HepG2 (cell line): ENCODE results near the gene MLX. TPM values are rescaled to one million over a fixed set of nuclear protein-coding genes. Genes with fewer than 3 reads are reported as not detected.

ENCODE experiments used
- CENPT ChIP-seq: sonication (generic); formaldehyde crosslinking; IDR thresholded peaks from 2 replicates; pipeline ENCODE4 v1.8.0; 2022; ENCODE audit warnings: low read depth, mild to moderate bottlenecking, moderate library complexity, missing genetic modification reagents
- ELK4 ChIP-seq: sonication (generic); formaldehyde crosslinking; IDR thresholded peaks from 2 replicates; pipeline ENCODE4 v1.9.0; 2021; ENCODE audit warnings: missing genetic modification reagents, borderline replicate concordance
- GABPA ChIP-seq, 2 experiments: IDR thresholded peaks; 2 replicates each; pipeline ENCODE4 v1.6.1; 2011 to 2016; ENCODE audit warnings: low read depth in 2 of 2, low read length in 1 of 2, missing biosample characterization in 1 of 2, missing genetic modification characterization in 1 of 2
- KDM4B ChIP-seq: sonication (generic); formaldehyde crosslinking; IDR thresholded peaks from 2 replicates; pipeline ENCODE4 v1.4.0; 2020; ENCODE audit warnings: missing genetic modification reagents
- MATR3 ChIP-seq: sonication (generic); formaldehyde crosslinking; IDR thresholded peaks from 2 replicates; pipeline ENCODE4 v1.4.0; 2020; ENCODE audit warnings: missing genetic modification reagents
- MBNL3 ChIP-seq: fragments of 250-450 bp; sonication (Bioruptor Pico); conservative IDR thresholded peaks from 2 replicates; pipeline ENCODE4 v1.8.0; 2022; ENCODE audit warnings: mild to moderate bottlenecking, inconsistent platforms
- RFXAP ChIP-seq: sonication (generic); formaldehyde crosslinking; IDR thresholded peaks from 2 replicates; pipeline ENCODE4 v1.4.0; 2020; ENCODE audit warnings: missing genetic modification reagents, borderline replicate concordance
- SAFB2 ChIP-seq: sonication (generic); formaldehyde crosslinking; IDR thresholded peaks from 2 replicates; pipeline ENCODE4 v1.5.1; 2020; ENCODE audit warnings: missing genetic modification reagents, low read depth, mild to moderate bottlenecking, borderline replicate concordance
- ZGPAT ChIP-seq: IDR thresholded peaks from 2 replicates; pipeline ENCODE4 v1.6.1; 2016; ENCODE audit warnings: mild to moderate bottlenecking
- ZNF280D ChIP-seq: sonication (generic); formaldehyde crosslinking; IDR thresholded peaks from 2 replicates; pipeline ENCODE4 v1.5.1; 2020; ENCODE audit warnings: mild to moderate bottlenecking, missing genetic modification reagents
- ZNF563 ChIP-seq: sonication (generic); formaldehyde crosslinking; IDR thresholded peaks from 2 replicates; pipeline ENCODE4 v1.8.0; 2022; ENCODE audit warnings: mild to moderate bottlenecking, moderate library complexity, missing genetic modification reagents
- ZSCAN20 ChIP-seq: sonication (generic); formaldehyde crosslinking; IDR thresholded peaks from 2 replicates; pipeline ENCODE4 v1.4.0; 2020; ENCODE audit warnings: missing genetic modification reagents, mild to moderate bottlenecking, borderline replicate concordance
- ZZZ3 ChIP-seq: sonication (generic); formaldehyde crosslinking; IDR thresholded peaks from 2 replicates; pipeline ENCODE4 v1.4.0; 2020; ENCODE audit warnings: missing genetic modification reagents, mild to moderate bottlenecking, borderline replicate concordance
- polyA plus RNA-seq, 8 experiments: library from polyadenylated mRNA; depleted of rRNA in 3 of 8; stranded (reverse) in 7 of 8; unstranded in 1 of 8; fragments of >200 nt; fragmentation: Illumina TruSeq in 4 of 8; extraction: Trizol in 4 of 8; gene quantifications; 2 replicates each; pipeline versions ENCODE4 v1.2.1 to v1.2.3, GENCODE V29; 2011 to 2016; ENCODE audit warnings: low read depth in 4 of 8, missing spikeins in 1 of 8, mixed read lengths in 1 of 8; ENCODE audit not compliant: insufficient read depth in 1 of 8
- total RNA-seq, 5 experiments: library from RNA; depleted of rRNA; stranded (reverse); fragments of >200 nt; fragmentation: Illumina TruSeq; extraction: Trizol; gene quantifications; 2 replicates each; pipeline ENCODE4 v1.2.3, GENCODE V29; 2016; ENCODE audit warnings: low read depth in 1 of 5
- TF ChIP-seq, protein P1 (sequence below): sonication (generic); formaldehyde crosslinking; IDR thresholded peaks from 2 replicates; pipeline ENCODE4 v1.4.0; 2020; ENCODE audit warnings: missing genetic modification reagents; ENCODE audit errors: not compliant biosample characterization
- TF ChIP-seq, protein P2 (sequence below): IDR thresholded peaks from 2 replicates; pipeline ENCODE4 v1.6.1; 2012; ENCODE audit warnings: low read length, improper control_type of control experiment

Gene MLX
- total and polyA plus RNA-seq, 2 of the 13 experiments (the other 11 are each of a cell fraction or from before 2014, with no cell fraction given): 38.9 to 74.4 TPM

GRCh38 chr17:42554250-42555121, 12.4 kb upstream of the MLX start (continued):
- no peak for TF ChIP-seq MATR3 (CRISPR knock-in tag)
- peak; percentile 86 for TF ChIP-seq ZZZ3 (CRISPR knock-in tag)
- TF ChIP-seq GABPA (IDR thresholded peaks at IDR 0.05; ENCODE audit: low read depth, low read length): peak; percentile 83
- peak; percentile 90 for TF ChIP-seq GABPA (CRISPR knock-in tag; IDR thresholded peaks at IDR 0.05; ENCODE audit: low read depth)
- TF ChIP-seq ZGPAT (CRISPR knock-in tag): peak; percentile 97
- peak; percentile 61; the same call in 1 of the 2 replicates for TF ChIP-seq ZNF280D (CRISPR knock-in tag)
- TF ChIP-seq RFXAP (CRISPR knock-in tag): peak; percentile 75; the same call in 1 of the 2 replicates
- TF ChIP-seq, protein P1, sequence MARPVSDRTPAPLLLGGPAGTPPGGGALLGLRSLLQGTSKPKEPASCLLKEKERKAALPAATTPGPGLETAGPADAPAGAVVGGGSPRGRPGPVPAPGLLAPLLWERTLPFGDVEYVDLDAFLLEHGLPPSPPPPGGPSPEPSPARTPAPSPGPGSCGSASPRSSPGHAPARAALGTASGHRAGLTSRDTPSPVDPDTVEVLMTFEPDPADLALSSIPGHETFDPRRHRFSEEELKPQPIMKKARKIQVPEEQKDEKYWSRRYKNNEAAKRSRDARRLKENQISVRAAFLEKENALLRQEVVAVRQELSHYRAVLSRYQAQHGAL: peak; percentile 88
- no peak for TF ChIP-seq ELK4
- peak; percentile 83 for TF ChIP-seq SAFB2 (CRISPR knock-in tag)
- no peak for TF ChIP-seq MBNL3 (CRISPR knock-in tag)
- TF ChIP-seq ZNF563 (CRISPR knock-in tag): peak; percentile 85; the same call in 1 of the 2 replicates
- 0 out of 2 replicates have a peak, but pooled peaks have one; percentile 41 for TF ChIP-seq KDM4B (CRISPR knock-in tag)
- peak; percentile 47; the same call in 1 of the 2 replicates for TF ChIP-seq ZSCAN20 (CRISPR knock-in tag)
- TF ChIP-seq CENPT (CRISPR knock-in tag): peak; percentile 89; the same call in 1 of the 2 replicates
- TF ChIP-seq, protein P2, sequence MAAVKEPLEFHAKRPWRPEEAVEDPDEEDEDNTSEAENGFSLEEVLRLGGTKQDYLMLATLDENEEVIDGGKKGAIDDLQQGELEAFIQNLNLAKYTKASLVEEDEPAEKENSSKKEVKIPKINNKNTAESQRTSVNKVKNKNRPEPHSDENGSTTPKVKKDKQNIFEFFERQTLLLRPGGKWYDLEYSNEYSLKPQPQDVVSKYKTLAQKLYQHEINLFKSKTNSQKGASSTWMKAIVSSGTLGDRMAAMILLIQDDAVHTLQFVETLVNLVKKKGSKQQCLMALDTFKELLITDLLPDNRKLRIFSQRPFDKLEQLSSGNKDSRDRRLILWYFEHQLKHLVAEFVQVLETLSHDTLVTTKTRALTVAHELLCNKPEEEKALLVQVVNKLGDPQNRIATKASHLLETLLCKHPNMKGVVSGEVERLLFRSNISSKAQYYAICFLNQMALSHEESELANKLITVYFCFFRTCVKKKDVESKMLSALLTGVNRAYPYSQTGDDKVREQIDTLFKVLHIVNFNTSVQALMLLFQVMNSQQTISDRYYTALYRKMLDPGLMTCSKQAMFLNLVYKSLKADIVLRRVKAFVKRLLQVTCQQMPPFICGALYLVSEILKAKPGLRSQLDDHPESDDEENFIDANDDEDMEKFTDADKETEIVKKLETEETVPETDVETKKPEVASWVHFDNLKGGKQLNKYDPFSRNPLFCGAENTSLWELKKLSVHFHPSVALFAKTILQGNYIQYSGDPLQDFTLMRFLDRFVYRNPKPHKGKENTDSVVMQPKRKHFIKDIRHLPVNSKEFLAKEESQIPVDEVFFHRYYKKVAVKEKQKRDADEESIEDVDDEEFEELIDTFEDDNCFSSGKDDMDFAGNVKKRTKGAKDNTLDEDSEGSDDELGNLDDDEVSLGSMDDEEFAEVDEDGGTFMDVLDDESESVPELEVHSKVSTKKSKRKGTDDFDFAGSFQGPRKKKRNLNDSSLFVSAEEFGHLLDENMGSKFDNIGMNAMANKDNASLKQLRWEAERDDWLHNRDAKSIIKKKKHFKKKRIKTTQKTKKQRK: no peak
